VCaP (cell line): ENCODE measurements around the gene EBF4.
A peak's percentile ranks its signal among the peaks of the same experiment; 100 is the strongest.

Experiments used
- H3K27ac ChIP-seq: fragments of 450-650 bp; 2 replicates; pipeline ENCODE4 v1.5.1; 2017
- TF ChIP-seq, protein P1 (sequence below): fragments of 450-650 bp; conservative IDR thresholded peaks from 2 replicates; pipeline ENCODE4 v1.5.1; 2017; ENCODE audit warnings: mild to moderate bottlenecking, moderate library complexity

Gene EBF4

DNA sequence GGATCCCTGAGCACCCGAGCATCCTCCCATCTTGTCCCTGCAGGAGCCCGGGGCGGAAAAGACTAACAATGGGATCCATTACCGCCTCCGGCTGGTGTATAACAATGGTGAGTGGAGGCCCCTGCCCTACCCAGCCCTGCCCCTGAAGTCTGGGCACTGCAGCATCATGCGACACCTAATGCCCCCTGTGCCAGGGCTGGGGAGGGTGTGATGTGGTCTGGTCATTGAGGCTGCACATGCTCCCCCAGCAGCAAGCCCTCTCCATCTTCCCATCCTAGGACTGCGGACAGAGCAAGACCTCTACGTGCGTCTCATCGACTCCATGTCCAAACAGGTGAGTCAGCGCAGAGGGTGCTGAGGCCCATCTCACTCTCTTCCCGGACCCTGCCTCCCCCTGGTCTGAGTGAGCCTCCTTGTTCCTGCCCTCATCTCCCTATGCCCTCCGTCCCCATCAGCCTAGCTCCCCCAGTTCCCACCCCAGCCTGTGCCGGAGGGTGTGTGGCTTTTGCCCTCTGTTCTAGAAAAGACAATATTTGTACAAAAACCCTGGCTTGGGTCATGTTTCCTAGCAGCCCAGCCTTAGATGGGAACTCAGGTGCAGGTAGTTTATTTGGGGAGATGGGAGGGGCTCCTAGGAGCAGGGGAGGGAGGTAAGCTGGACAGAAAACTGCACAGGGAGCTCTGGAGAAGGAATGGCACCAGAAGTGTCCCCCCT lies 13.5 kb downstream of the EBF4 start:
- H3K27ac ChIP-seq: no peak overlapping the region
- TF ChIP-seq, protein P1, sequence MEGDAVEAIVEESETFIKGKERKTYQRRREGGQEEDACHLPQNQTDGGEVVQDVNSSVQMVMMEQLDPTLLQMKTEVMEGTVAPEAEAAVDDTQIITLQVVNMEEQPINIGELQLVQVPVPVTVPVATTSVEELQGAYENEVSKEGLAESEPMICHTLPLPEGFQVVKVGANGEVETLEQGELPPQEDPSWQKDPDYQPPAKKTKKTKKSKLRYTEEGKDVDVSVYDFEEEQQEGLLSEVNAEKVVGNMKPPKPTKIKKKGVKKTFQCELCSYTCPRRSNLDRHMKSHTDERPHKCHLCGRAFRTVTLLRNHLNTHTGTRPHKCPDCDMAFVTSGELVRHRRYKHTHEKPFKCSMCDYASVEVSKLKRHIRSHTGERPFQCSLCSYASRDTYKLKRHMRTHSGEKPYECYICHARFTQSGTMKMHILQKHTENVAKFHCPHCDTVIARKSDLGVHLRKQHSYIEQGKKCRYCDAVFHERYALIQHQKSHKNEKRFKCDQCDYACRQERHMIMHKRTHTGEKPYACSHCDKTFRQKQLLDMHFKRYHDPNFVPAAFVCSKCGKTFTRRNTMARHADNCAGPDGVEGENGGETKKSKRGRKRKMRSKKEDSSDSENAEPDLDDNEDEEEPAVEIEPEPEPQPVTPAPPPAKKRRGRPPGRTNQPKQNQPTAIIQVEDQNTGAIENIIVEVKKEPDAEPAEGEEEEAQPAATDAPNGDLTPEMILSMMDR: no peak

DNA sequence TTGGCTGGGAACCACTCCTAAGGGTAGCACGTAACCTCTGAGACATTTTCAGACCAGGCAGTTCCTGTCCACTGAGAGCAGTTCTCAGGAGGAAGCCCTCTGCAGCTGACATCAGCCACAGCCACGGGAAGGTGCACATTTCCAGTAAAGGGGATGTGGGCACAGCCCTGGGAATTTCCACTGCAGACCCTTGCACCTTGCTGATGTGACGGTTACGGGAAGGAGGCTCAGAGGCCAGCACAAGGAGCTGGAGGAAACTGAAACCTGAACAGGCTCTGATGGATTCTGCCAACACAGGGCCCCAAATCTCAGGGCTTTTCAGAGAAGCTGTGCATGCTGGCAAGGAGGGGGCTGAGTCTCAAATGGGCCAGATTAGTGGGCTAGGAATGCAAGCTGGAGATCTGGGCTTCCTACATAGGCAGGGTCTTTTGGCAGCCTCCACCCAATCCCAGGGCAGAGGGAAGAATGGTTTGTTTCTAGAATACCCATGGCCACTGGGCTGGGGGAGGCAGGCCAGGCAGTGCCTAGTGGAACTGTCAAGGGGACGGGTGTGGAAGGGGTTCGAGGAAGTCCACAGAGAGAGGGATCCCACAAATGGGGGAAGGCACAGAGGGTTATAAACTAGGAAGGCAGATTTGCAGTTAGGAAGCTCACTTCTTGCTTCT lies 14.2 kb downstream of the EBF4 start:
- no peak overlapping the region for H3K27ac ChIP-seq
- TF ChIP-seq, protein P1: no peak

DNA sequence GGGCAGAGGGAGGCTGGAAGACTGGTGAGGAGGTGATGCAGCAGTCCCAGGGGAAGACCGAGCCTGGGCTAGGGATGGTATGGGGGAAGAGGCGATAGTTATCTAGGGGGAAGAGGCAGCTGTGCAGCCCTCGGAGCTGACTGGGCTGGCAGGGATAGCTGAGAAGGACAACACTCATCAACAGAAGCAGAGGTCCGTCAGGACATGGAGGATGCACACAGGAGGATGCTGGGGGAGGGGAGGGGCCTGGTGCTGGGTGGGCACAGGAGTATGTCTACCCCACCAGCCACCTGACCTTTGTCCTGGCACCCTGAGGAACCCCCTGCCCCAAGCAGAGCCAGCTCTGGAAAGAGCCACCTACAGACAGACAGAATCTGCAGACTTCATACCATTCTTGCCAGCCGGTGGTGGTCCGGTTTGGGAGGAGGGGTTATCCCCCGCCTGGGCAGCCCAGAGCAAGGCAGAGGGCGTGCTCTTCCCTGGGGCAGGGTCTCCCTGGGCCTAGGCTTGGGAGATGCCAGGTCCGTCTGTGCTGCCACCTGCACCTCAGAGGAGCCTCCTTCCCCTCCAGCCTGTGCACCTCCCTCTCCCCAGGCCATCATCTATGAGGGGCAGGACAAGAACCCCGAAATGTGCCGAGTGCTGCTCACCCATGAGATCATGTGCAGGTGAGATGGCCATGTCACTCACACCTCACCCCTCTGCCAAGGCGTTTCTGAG lies 14.9 kb downstream of the EBF4 start:
- TF ChIP-seq, protein P1: no peak
- H3K27ac ChIP-seq: no peak overlapping the region

DNA sequence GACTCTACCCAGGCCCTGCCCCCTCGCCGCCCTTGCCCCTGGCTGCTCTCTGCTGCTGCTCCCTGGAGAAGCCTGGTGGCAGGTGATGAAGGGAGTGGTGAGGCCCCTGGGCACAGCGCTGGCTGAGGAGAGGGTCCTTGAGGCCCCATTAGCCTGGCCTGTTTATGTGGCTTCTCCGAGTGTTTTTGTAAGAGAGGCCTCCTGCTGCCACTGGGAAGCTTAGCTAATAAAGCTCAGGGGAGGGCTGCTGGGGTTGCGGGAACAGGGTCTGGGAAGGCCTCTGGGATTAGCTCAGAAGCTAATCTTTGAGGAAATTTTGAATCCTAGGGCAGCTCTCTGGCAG lies 15.5 kb downstream of the EBF4 start:
- H3K27ac ChIP-seq: no peak overlapping the region
- TF ChIP-seq, protein P1: no peak

DNA sequence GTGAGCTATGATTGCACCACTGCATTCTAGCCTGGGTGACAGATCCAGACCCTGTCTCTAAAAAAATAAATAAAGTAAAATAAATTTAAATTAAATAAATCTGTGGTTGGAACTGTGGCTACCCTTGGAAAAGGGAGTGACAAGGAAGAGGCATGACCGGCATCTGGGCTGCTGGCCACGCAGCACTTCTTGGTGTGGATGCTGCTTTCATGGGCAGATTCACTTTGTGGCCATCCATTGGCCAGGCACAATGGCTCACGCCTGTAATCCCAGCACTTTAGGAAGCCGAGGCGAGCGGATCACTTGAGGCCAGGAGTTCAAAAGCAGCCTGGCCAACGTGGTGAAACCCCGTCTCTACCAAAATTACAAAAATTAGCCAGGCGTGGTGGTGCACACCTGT lies 16.1 kb downstream of the EBF4 start:
- no peak overlapping the region for H3K27ac ChIP-seq

DNA sequence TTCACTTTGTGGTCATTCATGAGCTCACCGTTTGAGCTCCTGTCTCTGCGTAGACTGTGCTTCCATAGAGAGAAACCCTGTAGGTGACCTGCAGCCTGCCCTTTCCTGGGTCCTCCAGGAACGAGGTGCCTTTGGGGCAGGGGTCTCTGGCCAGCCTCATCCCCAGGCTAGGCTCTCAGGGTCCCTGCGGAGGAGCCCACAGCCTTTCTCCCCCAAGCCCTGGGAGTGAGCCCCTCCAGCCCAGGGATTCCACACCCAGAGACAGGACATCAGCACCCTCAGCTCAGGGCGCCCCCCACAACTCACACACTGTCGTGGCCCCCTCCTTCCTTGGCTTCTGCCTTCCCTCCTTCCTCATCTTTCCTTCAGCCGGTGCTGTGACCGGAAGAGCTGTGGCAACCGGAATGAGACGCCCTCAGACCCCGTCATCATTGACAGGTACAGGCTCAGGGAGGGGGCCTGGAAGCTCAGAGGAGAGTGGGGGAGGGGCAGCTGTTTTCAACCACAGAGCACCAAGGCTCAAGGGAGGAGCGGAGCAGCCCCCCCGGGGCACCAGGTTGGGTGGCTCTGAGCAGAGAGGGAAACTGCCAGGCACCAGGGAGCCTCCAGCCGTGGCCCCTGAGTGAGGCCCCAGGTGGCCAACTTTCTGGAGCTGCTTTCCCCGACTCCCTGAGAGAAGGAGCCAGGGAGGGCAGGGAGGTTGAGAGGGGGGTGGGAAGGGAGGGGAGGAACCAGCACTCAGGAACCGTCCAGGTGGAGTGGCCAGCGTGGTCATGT lies 16.8 kb downstream of the EBF4 start:
- no peak overlapping the region for H3K27ac ChIP-seq
- TF ChIP-seq, protein P1: no peak

More for the DNA sequence above, 16.1 kb downstream of the EBF4 start:
- TF ChIP-seq, protein P1: no peak

DNA sequence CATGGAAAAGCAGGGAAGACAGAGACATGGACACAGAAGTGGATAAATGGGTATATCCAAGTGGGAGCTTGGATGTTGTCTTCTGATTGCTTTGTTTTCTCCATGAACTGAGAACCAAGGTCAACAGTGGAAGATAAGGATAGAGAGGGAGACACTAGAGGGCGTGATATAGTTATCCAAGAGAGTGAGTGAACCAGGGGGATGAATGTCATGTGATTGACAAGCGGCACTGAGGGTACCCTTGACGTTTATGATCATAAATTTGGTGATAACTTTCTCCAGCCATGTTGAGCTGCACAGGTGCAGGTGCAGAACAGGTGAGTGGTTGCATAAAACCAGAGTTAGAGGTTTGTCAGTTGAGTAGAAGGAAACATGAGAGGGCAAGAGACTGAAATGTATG lies 20.7 kb downstream of the EBF4 start:
- H3K27ac ChIP-seq: no peak overlapping the region
- TF ChIP-seq, protein P1: peak; percentile 56
